ENCODE measurements around the gene CYP2R1.

CYP2R1 gene

DNA sequence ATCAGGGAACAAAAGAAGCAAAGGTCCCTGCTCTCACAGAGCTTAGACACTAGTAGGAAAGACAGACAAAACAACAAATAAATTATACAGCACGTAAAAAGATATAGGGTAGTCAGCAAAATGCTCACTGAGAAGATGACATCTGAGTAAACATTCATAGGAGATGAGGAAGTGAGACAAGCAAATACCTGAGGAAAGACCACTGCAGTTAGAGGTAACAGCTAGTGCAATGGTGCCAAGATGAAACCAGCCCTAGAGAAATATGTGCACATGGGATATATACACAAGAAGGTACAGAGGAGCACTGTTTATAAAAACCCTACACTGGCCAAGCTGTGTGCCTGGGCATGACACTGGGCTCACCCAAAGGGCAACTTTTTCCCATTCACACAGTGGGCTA is 9.8 kb downstream of the CYP2R1 start:
- Histone ChIP-seq H4K20me1 (ENCODE audit: insufficient read depth, low read length) (no peaks in the 10 kb centered on the region), H3K9me3 (ENCODE audit: insufficient read depth, low read length, severe bottlenecking) (no peaks in the 10 kb centered on the region), H2AFZ (ENCODE audit: low read depth, low read length) (no peak overlapping the region), H3K27me3 (ENCODE audit: insufficient read depth, low read length, poor library complexity) (no peaks in the 10 kb centered on the region), H3K4me1 (ENCODE audit: insufficient read depth, low read length) (no peaks in the 10 kb centered on the region), H3K4me3 (ENCODE audit: low read depth in 1 of 2, low read length in 2 of 2) (no peak overlapping the region), H3K36me3 (ENCODE audit: insufficient read depth, low read length) (peaks cover 37% of the 10 kb centered on the region), H3K79me2 (ENCODE audit: insufficient read depth, low read length) (peaks cover 4% of the 10 kb centered on the region; the same call in 1 of the 2 replicates), H3K27ac (ENCODE audit: low read length) (no peak overlapping the region), H3K9ac (ENCODE audit: low read depth, low read length) (no peak overlapping the region), H3K4me2 (ENCODE audit: insufficient read depth, low read length) (no peak overlapping the region)
- no peak for TF ChIP-seq EZH2 (IDR thresholded peaks at IDR 0.05; ENCODE audit: borderline replicate concordance, low read depth, low read length, severe bottlenecking)
- no peak for TF ChIP-seq CTCF (IDR thresholded peaks at IDR 0.05; ENCODE audit: borderline replicate concordance, extremely low read depth, low read length, poor library complexity, severe bottlenecking)
- ATAC-seq (ENCODE audit: insufficient read depth, low read depth): no peak
- no peak for DNase-seq

GRCh38 chr11:14881576-14882193 is 10.3 kb downstream of the CYP2R1 start:
- no peak overlapping the region for H3K27ac ChIP-seq (ENCODE audit: low read length)
- H3K4me3 ChIP-seq (ENCODE audit: low read depth in 1 of 2, low read length in 2 of 2): no peak overlapping the region
- H3K4me1 ChIP-seq (ENCODE audit: insufficient read depth, low read length): no peaks in the 10 kb centered on the region
- H3K9me3 ChIP-seq (ENCODE audit: insufficient read depth, low read length, severe bottlenecking): no peaks in the 10 kb centered on the region
- DNase-seq (no peak), ATAC-seq (ENCODE audit: insufficient read depth, low read depth) (no peak)
- H3K36me3 ChIP-seq (ENCODE audit: insufficient read depth, low read length): peaks cover 41% of the 10 kb centered on the region
- H4K20me1 ChIP-seq (ENCODE audit: insufficient read depth, low read length): no peaks in the 10 kb centered on the region
- no peak overlapping the region for H3K9ac ChIP-seq (ENCODE audit: low read depth, low read length)
- peaks cover 4% of the 10 kb centered on the region; the same call in 1 of the 2 replicates for H3K79me2 ChIP-seq (ENCODE audit: insufficient read depth, low read length)
- no peaks in the 10 kb centered on the region for H3K27me3 ChIP-seq (ENCODE audit: insufficient read depth, low read length, poor library complexity)
- H2AFZ ChIP-seq (ENCODE audit: low read depth, low read length): no peak overlapping the region
- H3K4me2 ChIP-seq (ENCODE audit: insufficient read depth, low read length): no peak overlapping the region
- TF ChIP-seq CTCF (IDR thresholded peaks at IDR 0.05; ENCODE audit: borderline replicate concordance, extremely low read depth, low read length, poor library complexity, severe bottlenecking): no peak
- TF ChIP-seq EZH2 (IDR thresholded peaks at IDR 0.05; ENCODE audit: borderline replicate concordance, low read depth, low read length, severe bottlenecking): no peak

- Histone ChIP-seq H3K79me2 (ENCODE audit: insufficient read depth, low read length) (no peaks in the 10 kb centered on the region), H3K4me3 (ENCODE audit: low read depth in 1 of 2, low read length in 2 of 2) (no peak overlapping the region), H4K20me1 (ENCODE audit: insufficient read depth, low read length) (no peaks in the 10 kb centered on the region), H3K27ac (ENCODE audit: low read length) (no peak overlapping the region), H3K27me3 (ENCODE audit: insufficient read depth, low read length, poor library complexity) (no peaks in the 10 kb centered on the region), H3K4me2 (ENCODE audit: insufficient read depth, low read length) (no peak overlapping the region), H3K9me3 (ENCODE audit: insufficient read depth, low read length, severe bottlenecking) (no peaks in the 10 kb centered on the region), H3K9ac (ENCODE audit: low read depth, low read length) (no peak overlapping the region), H3K4me1 (ENCODE audit: insufficient read depth, low read length) (no peaks in the 10 kb centered on the region), H2AFZ (ENCODE audit: low read depth, low read length) (no peak overlapping the region), H3K36me3 (ENCODE audit: insufficient read depth, low read length) (peaks cover 47% of the 10 kb centered on the region)
- no peak for TF ChIP-seq CTCF (IDR thresholded peaks at IDR 0.05; ENCODE audit: borderline replicate concordance, extremely low read depth, low read length, poor library complexity, severe bottlenecking)
- no peak for TF ChIP-seq EZH2 (IDR thresholded peaks at IDR 0.05; ENCODE audit: borderline replicate concordance, low read depth, low read length, severe bottlenecking)
- DNase-seq: no peak
- no peak for ATAC-seq (ENCODE audit: insufficient read depth, low read depth)
These were observed 16.9 kb downstream of the CYP2R1 start for GRCh38 chr11:14875163-14875562.
